Activated T-helper 17 cell treated with anti-CD3 and anti-CD28 coated beads, Interleukin-2, amount 50 U/mL, for 72 hours (primary cell): ENCODE data around the gene ZNF557. TPM values are rescaled to one million over a fixed set of nuclear protein-coding genes. Genes with fewer than 3 reads are reported as not detected.
"Not testable (repeated sequence)": the region's sequence is repeated elsewhere in the genome, so short reads cannot be mapped to it uniquely, and the experiment has no call there.

ENCODE experiments used
- ATAC-seq: fragments of 150-1000 bp; cut with Tn5 transposase; replicated peaks from 2 replicates; pipeline ENCODE4 v1.10.0; 2021; ENCODE audit warnings: mild to moderate bottlenecking, moderate library complexity
- H3K27ac Mint-ChIP-seq: one replicate; pipeline ENCODE4 v1.8.0; 2022; ENCODE audit warnings: mixed read lengths
- H3K27me3 Mint-ChIP-seq: one replicate; pipeline ENCODE4 v1.8.0; 2022; ENCODE audit warnings: mixed read lengths
- H3K36me3 Mint-ChIP-seq: one replicate; pipeline ENCODE4 v1.8.0; 2022; ENCODE audit warnings: low read depth, mild to moderate bottlenecking, mixed read lengths
- H3K4me1 Mint-ChIP-seq: one replicate; pipeline ENCODE4 v1.8.0; 2022; ENCODE audit warnings: mixed read lengths
- H3K4me3 Mint-ChIP-seq: one replicate; pipeline ENCODE4 v1.8.0; 2022; ENCODE audit warnings: mild to moderate bottlenecking, mixed read lengths
- H3K9me3 Mint-ChIP-seq: one replicate; pipeline ENCODE4 v1.8.0; 2022; ENCODE audit warnings: mixed read lengths
- total RNA-seq, 2 donors: library from RNA; stranded (reverse); gene quantifications; one replicate each; pipeline ENCODE4 v1.2.3, GENCODE V29; 2022

ZNF557 gene
- total RNA-seq: 1 to 10 TPM; 7.6 to 9.4 TPM

GRCh38 chr19:7069042-7069903 is at the start of gene ZNF557:
TSS of gene ZNF557 (plus strand) at chr19:7069703. CDS start at chr19:7075075, 5,372 bp downstream.
- Mint-ChIP-seq H3K27ac (peak within 1 kb of the TSS; percentile 91), H3K27me3 (no peaks in the 10 kb centered on the region), H3K4me1 (peaks cover 6% of the 10 kb centered on the region), H3K4me3 (peak within 1 kb of the TSS; percentile 92), H3K9me3 (peaks cover 1% of the 10 kb centered on the region), H3K36me3 (peaks cover 50% of the 10 kb centered on the region)
- peak; percentile 94 for ATAC-seq

- not testable (repeated sequence) for ATAC-seq, H3K4me3 Mint-ChIP-seq, H3K27ac Mint-ChIP-seq, H3K36me3 Mint-ChIP-seq, H3K27me3 Mint-ChIP-seq, H3K9me3 Mint-ChIP-seq, H3K4me1 Mint-ChIP-seq
These were observed 48.2 kb upstream of the ZNF557 start, which contains the start of gene MBD3L2B for GRCh38 chr19:7021331-7021730. TSS of gene MBD3L2B (minus strand) at chr19:7021431. CDS start at chr19:7021397, 34 bp downstream.

GRCh38 chr19:7028790-7029189 is 40.7 kb upstream of the ZNF557 start:
- ATAC-seq, H3K4me3 Mint-ChIP-seq, H3K36me3 Mint-ChIP-seq, H3K9me3 Mint-ChIP-seq, H3K27ac Mint-ChIP-seq, H3K27me3 Mint-ChIP-seq, H3K4me1 Mint-ChIP-seq: not testable (repeated sequence)

GRCh38 chr19:7030278-7030677 is 39.2 kb upstream of the ZNF557 start, which contains the start of gene MBD3L5:
TSS of gene MBD3L5 (plus strand) at chr19:7030578. CDS start at chr19:7030612, 34 bp downstream.
- not testable (repeated sequence) for H3K4me3 Mint-ChIP-seq, H3K27ac Mint-ChIP-seq, H3K36me3 Mint-ChIP-seq, H3K27me3 Mint-ChIP-seq, H3K4me1 Mint-ChIP-seq, H3K9me3 Mint-ChIP-seq, ATAC-seq

- not testable (repeated sequence) for H3K27ac Mint-ChIP-seq, H3K9me3 Mint-ChIP-seq, H3K27me3 Mint-ChIP-seq, ATAC-seq, H3K4me1 Mint-ChIP-seq, H3K4me3 Mint-ChIP-seq, H3K36me3 Mint-ChIP-seq
These were observed 29.4 kb upstream of the ZNF557 start, which contains the start of gene MBD3L4 for GRCh38 chr19:7040079-7040478. TSS of gene MBD3L4 (minus strand) at chr19:7040179. CDS start at chr19:7040144, 35 bp downstream.

- H3K27me3 Mint-ChIP-seq, H3K27ac Mint-ChIP-seq, H3K36me3 Mint-ChIP-seq, H3K4me1 Mint-ChIP-seq, H3K4me3 Mint-ChIP-seq, H3K9me3 Mint-ChIP-seq: not testable (repeated sequence)
- ATAC-seq: peak; percentile 40
These were observed 27.9 kb upstream of the ZNF557 start for GRCh38 chr19:7041563-7041962.

GRCh38 chr19:7049021-7049420 is 20.5 kb upstream of the ZNF557 start, which contains the start of gene MBD3L2:
TSS of gene MBD3L2 (plus strand) at chr19:7049321. CDS start at chr19:7049374, 53 bp downstream.
- not testable (repeated sequence) for H3K27ac Mint-ChIP-seq, H3K36me3 Mint-ChIP-seq, ATAC-seq, H3K27me3 Mint-ChIP-seq, H3K4me1 Mint-ChIP-seq, H3K9me3 Mint-ChIP-seq, H3K4me3 Mint-ChIP-seq

GRCh38 chr19:7051421-7051820 is 18.1 kb upstream of the ZNF557 start:
- H3K4me3 Mint-ChIP-seq, H3K36me3 Mint-ChIP-seq, ATAC-seq, H3K4me1 Mint-ChIP-seq, H3K27ac Mint-ChIP-seq, H3K9me3 Mint-ChIP-seq, H3K27me3 Mint-ChIP-seq: not testable (repeated sequence)

- not testable (repeated sequence) for H3K4me3 Mint-ChIP-seq, H3K27ac Mint-ChIP-seq, H3K9me3 Mint-ChIP-seq, H3K4me1 Mint-ChIP-seq, H3K27me3 Mint-ChIP-seq, H3K36me3 Mint-ChIP-seq, ATAC-seq
These were observed 16.6 kb upstream of the ZNF557 start for GRCh38 chr19:7052896-7053295.

GRCh38 chr19:7054635-7055368 is 14.7 kb upstream of the ZNF557 start:
- H3K9me3 Mint-ChIP-seq, H3K4me3 Mint-ChIP-seq, ATAC-seq, H3K4me1 Mint-ChIP-seq, H3K36me3 Mint-ChIP-seq, H3K27me3 Mint-ChIP-seq, H3K27ac Mint-ChIP-seq: not testable (repeated sequence)

- not testable (repeated sequence) for H3K36me3 Mint-ChIP-seq, H3K4me3 Mint-ChIP-seq, H3K27ac Mint-ChIP-seq, H3K4me1 Mint-ChIP-seq, ATAC-seq, H3K27me3 Mint-ChIP-seq, H3K9me3 Mint-ChIP-seq
These were observed 13.8 kb upstream of the ZNF557 start for GRCh38 chr19:7055679-7056078.

- H3K9me3 Mint-ChIP-seq, H3K36me3 Mint-ChIP-seq, H3K27me3 Mint-ChIP-seq, H3K4me1 Mint-ChIP-seq, ATAC-seq, H3K27ac Mint-ChIP-seq, H3K4me3 Mint-ChIP-seq: not testable (repeated sequence)
These were observed 13.1 kb upstream of the ZNF557 start for GRCh38 chr19:7056371-7056770.

GRCh38 chr19:7058576-7058975 is 10.9 kb upstream of the ZNF557 start, which contains the start of gene MBD3L3:
TSS of gene MBD3L3 (minus strand) at chr19:7058676. CDS start at chr19:7058605, 71 bp downstream.
- not testable (repeated sequence) for H3K27me3 Mint-ChIP-seq, H3K9me3 Mint-ChIP-seq, H3K4me3 Mint-ChIP-seq, H3K27ac Mint-ChIP-seq, H3K4me1 Mint-ChIP-seq, H3K36me3 Mint-ChIP-seq, ATAC-seq

- H3K27me3 Mint-ChIP-seq, H3K9me3 Mint-ChIP-seq, H3K4me3 Mint-ChIP-seq, H3K36me3 Mint-ChIP-seq, H3K27ac Mint-ChIP-seq, H3K4me1 Mint-ChIP-seq: not testable (repeated sequence)
- ATAC-seq: peak; percentile 55
These were observed 9.5 kb upstream of the ZNF557 start for GRCh38 chr19:7059977-7060376.

GRCh38 chr19:7063339-7063738 is 6.2 kb upstream of the ZNF557 start:
- Mint-ChIP-seq H3K27ac (no peak overlapping the region), H3K4me1 (no peaks in the 10 kb centered on the region), H3K27me3 (no peaks in the 10 kb centered on the region), H3K9me3 (no peaks in the 10 kb centered on the region), H3K36me3 (no peaks in the 10 kb centered on the region), H3K4me3 (no peak overlapping the region)
- ATAC-seq: peak; percentile 35
